Peyer's patch (tissue), 4 donors: ENCODE measurements around the gene SIM1. TPM values are rescaled to one million over a fixed set of nuclear protein-coding genes. Genes with fewer than 3 reads are reported as not detected.
A peak's percentile ranks its signal among the peaks of the same experiment; 100 is the strongest.

ENCODE experiments used
- DNase-seq, 3 donors: peaks; one replicate each; pipeline ENCODE4 v3.0.0-alpha.2; 2017 to 2019
- H3K27ac ChIP-seq, 4 donors: fragments of 200-600 bp; sonication (generic); one replicate each; pipeline ENCODE4 v1.5.1; 2016 to 2019
- H3K27me3 ChIP-seq, 2 donors: fragments of 200-600 bp; sonication (generic); one replicate each; pipeline ENCODE4 v1.5.1; 2019
- H3K36me3 ChIP-seq, 3 donors: fragments of 200-600 bp; sonication (generic); one replicate each; pipeline ENCODE4 v1.5.1; 2016 to 2019
- H3K4me1 ChIP-seq, 4 donors: fragments of 200-600 bp; sonication (generic); one replicate each; pipeline ENCODE4 v1.5.1; 2016 to 2019
- H3K4me3 ChIP-seq, 4 donors: fragments of 200-600 bp; sonication (generic); 1 replicate in 3 of 4; 2 replicates in 1 of 4; pipeline ENCODE4 v1.5.1; 2016 to 2019; ENCODE audit warnings: mild to moderate bottlenecking in 1 of 4
- H3K9me3 ChIP-seq, 4 donors: fragments of 200-600 bp; sonication (generic); one replicate each; pipeline ENCODE4 v1.5.1; 2016 to 2019; ENCODE audit warnings: mild to moderate bottlenecking in 1 of 4
- CTCF ChIP-seq, 6 experiments: fragments of 450-650 bp in 4 of 6; fragments of 200-600 bp in 2 of 6; sonication (generic) in 1 of 6; IDR thresholded peaks; one replicate each; pipeline ENCODE4 v1.5.1; 2017 to 2019; ENCODE audit warnings: antibody characterized with exemption in 6 of 6, mild to moderate bottlenecking in 3 of 6, moderate library complexity in 1 of 6
- POLR2A ChIP-seq, 2 donors: fragments of 450-650 bp; IDR thresholded peaks; one replicate each; pipeline ENCODE4 v1.5.1; 2017; ENCODE audit warnings: antibody characterized with exemption in 2 of 2, mild to moderate bottlenecking in 2 of 2, moderate library complexity in 2 of 2
- total RNA-seq, 4 donors: library from RNA; depleted of rRNA; stranded (reverse); fragments of >200 nt; gene quantifications; one replicate each; pipeline ENCODE4 v1.1.0, GENCODE V29; 2016

SIM1 gene
- total RNA-seq = under 1 TPM in 1 of 4 donors, not detected in 3; 0.13 TPM

- peaks cover 0 to 12% (median 0%) of the 10 kb centered on the region in 4 donors for H3K4me1 ChIP-seq
- peaks cover 0 to 6% (median 0%) of the 10 kb centered on the region in 4 donors for H3K9me3 ChIP-seq
- peak in 1 of 3 donors; percentile 62 for DNase-seq
- no peak within 1 kb of the TSS for H3K27ac ChIP-seq
- H3K36me3 ChIP-seq = no peaks in the 10 kb centered on the region
- peak within 1 kb of the TSS in 2 of 4 donors; percentile 37 to 42 for H3K4me3 ChIP-seq
- peaks cover 0 to 74% of the 10 kb centered on the region in 2 donors for H3K27me3 ChIP-seq
- TF ChIP-seq POLR2A (IDR thresholded peaks at IDR 0.05) = no peak
- TF ChIP-seq CTCF (IDR thresholded peaks at IDR 0.05) = no peak
These were observed at the start of gene SIM1 for GRCh38 chr6:100464903-100465700. SIM1 (minus strand) TSS chr6:100464921; CDS start chr6:100463468, 1,453 bp downstream.

GRCh38 chr6:100512203-100512862 is 47.6 kb upstream of the SIM1 start:
- no peak for DNase-seq
- no peaks in the 10 kb centered on the region for H3K9me3 ChIP-seq
- no peak overlapping the region for H3K4me3 ChIP-seq
- peaks cover 0 to 40% (median 3%) of the 10 kb centered on the region in 3 donors for H3K36me3 ChIP-seq
- no peaks in the 10 kb centered on the region for H3K4me1 ChIP-seq
- no peaks in the 10 kb centered on the region for H3K27me3 ChIP-seq
- H3K27ac ChIP-seq = no peak overlapping the region
- TF ChIP-seq CTCF (IDR thresholded peaks at IDR 0.05) = no peak
- no peak for TF ChIP-seq POLR2A (IDR thresholded peaks at IDR 0.05)

GRCh38 chr6:100509101-100509500 is 44.4 kb upstream of the SIM1 start:
- Histone ChIP-seq H3K36me3 (peaks cover 0 to 25% (median 3%) of the 10 kb centered on the region in 3 donors), H3K9me3 (no peaks in the 10 kb centered on the region), H3K27me3 (no peaks in the 10 kb centered on the region), H3K4me3 (no peak overlapping the region), H3K4me1 (no peaks in the 10 kb centered on the region), H3K27ac (no peak overlapping the region)
- TF ChIP-seq CTCF (IDR thresholded peaks at IDR 0.05) (no peak), POLR2A (IDR thresholded peaks at IDR 0.05) (no peak)
- DNase-seq = no peak

- no peak for TF ChIP-seq CTCF (IDR thresholded peaks at IDR 0.05)
- TF ChIP-seq POLR2A (IDR thresholded peaks at IDR 0.05) = no peak
- no peak for DNase-seq
- Histone ChIP-seq H3K4me1 (no peaks in the 10 kb centered on the region), H3K27ac (no peak overlapping the region), H3K36me3 (peaks cover 0 to 11% (median 0%) of the 10 kb centered on the region in 3 donors), H3K27me3 (no peaks in the 10 kb centered on the region), H3K4me3 (no peak overlapping the region), H3K9me3 (no peaks in the 10 kb centered on the region)
These were observed 41.9 kb upstream of the SIM1 start for GRCh38 chr6:100506651-100507050.

GRCh38 chr6:100504786-100505737 is 40.3 kb upstream of the SIM1 start:
- no peak for DNase-seq
- Histone ChIP-seq H3K27ac (no peak overlapping the region), H3K27me3 (no peaks in the 10 kb centered on the region), H3K4me3 (no peak overlapping the region), H3K4me1 (no peaks in the 10 kb centered on the region), H3K9me3 (no peaks in the 10 kb centered on the region), H3K36me3 (peaks cover 0 to 8% (median 0%) of the 10 kb centered on the region in 3 donors)
- no peak for TF ChIP-seq POLR2A (IDR thresholded peaks at IDR 0.05)
- no peak for TF ChIP-seq CTCF (IDR thresholded peaks at IDR 0.05)
